Measurements from ENCODE around the gene KCTD1.

DNA sequence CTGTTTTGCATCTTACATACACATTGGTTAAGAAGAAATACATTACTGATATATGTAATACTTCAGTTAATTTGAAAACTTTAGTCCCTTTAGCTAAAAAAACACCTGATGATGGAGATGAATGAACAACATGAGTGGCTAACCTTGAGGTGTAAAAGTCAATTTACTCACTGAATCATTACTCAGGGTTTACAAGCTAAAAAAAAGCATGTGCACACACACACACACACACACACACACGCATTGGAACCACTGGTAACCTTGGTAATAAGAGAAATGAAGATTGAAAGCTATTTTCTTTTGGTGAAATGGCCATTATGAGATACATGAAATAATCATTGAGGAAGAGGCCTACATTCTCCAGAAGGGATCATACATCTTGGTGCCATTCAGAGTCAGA lies 51.8 kb downstream of the KCTD1 start:
- TF ChIP-seq, protein P1, sequence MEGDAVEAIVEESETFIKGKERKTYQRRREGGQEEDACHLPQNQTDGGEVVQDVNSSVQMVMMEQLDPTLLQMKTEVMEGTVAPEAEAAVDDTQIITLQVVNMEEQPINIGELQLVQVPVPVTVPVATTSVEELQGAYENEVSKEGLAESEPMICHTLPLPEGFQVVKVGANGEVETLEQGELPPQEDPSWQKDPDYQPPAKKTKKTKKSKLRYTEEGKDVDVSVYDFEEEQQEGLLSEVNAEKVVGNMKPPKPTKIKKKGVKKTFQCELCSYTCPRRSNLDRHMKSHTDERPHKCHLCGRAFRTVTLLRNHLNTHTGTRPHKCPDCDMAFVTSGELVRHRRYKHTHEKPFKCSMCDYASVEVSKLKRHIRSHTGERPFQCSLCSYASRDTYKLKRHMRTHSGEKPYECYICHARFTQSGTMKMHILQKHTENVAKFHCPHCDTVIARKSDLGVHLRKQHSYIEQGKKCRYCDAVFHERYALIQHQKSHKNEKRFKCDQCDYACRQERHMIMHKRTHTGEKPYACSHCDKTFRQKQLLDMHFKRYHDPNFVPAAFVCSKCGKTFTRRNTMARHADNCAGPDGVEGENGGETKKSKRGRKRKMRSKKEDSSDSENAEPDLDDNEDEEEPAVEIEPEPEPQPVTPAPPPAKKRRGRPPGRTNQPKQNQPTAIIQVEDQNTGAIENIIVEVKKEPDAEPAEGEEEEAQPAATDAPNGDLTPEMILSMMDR (IDR thresholded peaks at IDR 0.05; ENCODE audit: borderline replicate concordance, extremely low read depth, low read length, poor library complexity, severe bottlenecking) = no peak
- TF ChIP-seq EZH2 (IDR thresholded peaks at IDR 0.05; ENCODE audit: borderline replicate concordance, low read depth, low read length, severe bottlenecking) = no peak

Data from DND-41 (cell line).